ENCODE results near the gene PLA2G5.

- TF ChIP-seq CTCF (IDR thresholded peaks at IDR 0.05; ENCODE audit: low read depth, low read length) = no peak
- no peak for TF ChIP-seq POLR2A (IDR thresholded peaks at IDR 0.05; ENCODE audit: extremely low read depth, insufficient read length)
- no peak for TF ChIP-seq MAX (IDR thresholded peaks at IDR 0.05; ENCODE audit: low read depth, low read length)
- TF ChIP-seq MYC (IDR thresholded peaks at IDR 0.05; ENCODE audit: low read depth, low read length) = no peak
These were observed 3.3 kb downstream of the PLA2G5 start for GRCh38 chr1:20073256-20073655.

All from NB4 (cell line).